GM12878 (cell line): ENCODE data around the gene POLDIP3. TPM values are rescaled to one million over a fixed set of nuclear protein-coding genes. Genes with fewer than 3 reads are reported as not detected.
"Not testable (repeated sequence)": the region's sequence is repeated elsewhere in the genome, so short reads cannot be mapped to it uniquely, and the experiment has no call there.

Experiments
- ATAC-seq: fragments of 200-7000 bp; cut with Tn5 transposase; 3 replicates; pipeline ENCODE4 v1.9.1; 2020; ENCODE audit warnings: mild to moderate bottlenecking, moderate library complexity
- BruUV-seq: library from RNA; stranded (reverse); fragments of 400-500 nt; replicated peaks from 2 replicates; lab custom pipeline; 2021; lab: Mats Ljungman, UMichigan
- CTCF ChIA-PET: fragments of 300-600 bp; sonication (Branson Sonifier 250); formaldehyde crosslinking; extraction: SDS; loops from one replicate; lab custom pipeline; 2021; ENCODE audit warnings: inconsistent platforms; lab: Yijun Ruan, JAX
- POLR2A ChIA-PET: fragments of 350-600 bp; formaldehyde crosslinking; extraction: SDS; loops from one replicate; lab custom pipeline; 2021; ENCODE audit warnings: inconsistent platforms; lab: Charles Lee
- RAD21 ChIA-PET: fragments of 300-600 bp; sonication (Branson Sonifier 250); formaldehyde crosslinking; loops from one replicate; lab custom pipeline; 2023; ENCODE audit warnings: antibody characterized with exemption; ENCODE audit not compliant: unreplicated experiment; lab: Charles Lee
- SMC1A ChIA-PET: fragments of 300-600 bp; sonication (Branson Sonifier 250); formaldehyde crosslinking; loops from one replicate; lab custom pipeline; 2023; ENCODE audit not compliant: unreplicated experiment, uncharacterized antibody; lab: Charles Lee
- DNase-seq: peaks from one replicate; pipeline ENCODE4 v3.0.0-alpha.2; 2011; ENCODE audit warnings: low read depth, low spot score
- FAIRE-seq: peaks from 3 replicates; lab custom pipeline; 2011; peaks lifted over from hg19 to GRCh38; lab: Jason Lieb, UNC
- H2AFZ ChIP-seq: 2 replicates; pipeline ENCODE4 v1.6.0; 2011; ENCODE audit warnings: low read depth, low read length, control low read depth; ENCODE audit not compliant: control insufficient read depth
- H3K27ac ChIP-seq: 2 replicates; pipeline ENCODE4 v1.5.1; 2011; ENCODE audit warnings: control low read depth; ENCODE audit not compliant: control insufficient read depth, insufficient read depth
- H3K27me3 ChIP-seq, 2 experiments: replicated peaks in 1 of 2; 2 replicates each; pipeline versions ENCODE4 v1.6.0 to v1.6.1; 2011; ENCODE audit warnings: low read length in 1 of 2; ENCODE audit not compliant: control insufficient read depth in 2 of 2, insufficient read depth in 2 of 2
- H3K36me3 ChIP-seq, 2 experiments: 2 replicates each; pipeline ENCODE4 v1.5.1; 2011; ENCODE audit warnings: low read length in 1 of 2; ENCODE audit not compliant: control insufficient read depth in 2 of 2, insufficient read depth in 2 of 2
- H3K4me1 ChIP-seq: 2 replicates; pipeline ENCODE4 v1.6.1; 2011; ENCODE audit warnings: mild to moderate bottlenecking, low read length, moderate library complexity, mixed read lengths; ENCODE audit not compliant: control insufficient read depth, insufficient read depth
- H3K4me2 ChIP-seq: 2 replicates; pipeline ENCODE4 v1.6.0; 2011; ENCODE audit warnings: control low read depth; ENCODE audit not compliant: control insufficient read depth, insufficient read depth
- H3K4me3 ChIP-seq: fragments of 200-600 bp; sonication (generic); 2 replicates; pipeline ENCODE4 v1.5.1; 2016
- H3K79me2 ChIP-seq: 2 replicates; pipeline ENCODE4 v1.6.0; 2011; ENCODE audit warnings: low read length; ENCODE audit not compliant: control insufficient read depth, insufficient read depth
- H3K9ac ChIP-seq: 2 replicates; pipeline ENCODE4 v1.8.0; 2011; ENCODE audit warnings: low read length, control low read depth, mixed read lengths; ENCODE audit not compliant: control insufficient read depth, insufficient read depth
- H3K9me3 ChIP-seq: replicated peaks from 3 replicates; pipeline ENCODE4 v1.5.1; 2011; ENCODE audit warnings: mild to moderate bottlenecking, low read length; ENCODE audit not compliant: control insufficient read depth, insufficient read depth
- H4K20me1 ChIP-seq: 2 replicates; pipeline ENCODE4 v1.6.0; 2011; ENCODE audit not compliant: control insufficient read depth, insufficient read depth
- FOXM1 ChIP-seq: IDR thresholded peaks from 2 replicates; pipeline ENCODE4 v1.6.1; 2012; ENCODE audit warnings: low read depth, mild to moderate bottlenecking, inconsistent platforms, low read length, moderate library complexity
- NR2F1 ChIP-seq: fragments of 450-650 bp; conservative IDR thresholded peaks from 2 replicates; pipeline ENCODE4 v1.6.1; 2017; ENCODE audit warnings: mild to moderate bottlenecking
- PML ChIP-seq: IDR thresholded peaks from 2 replicates; pipeline ENCODE4 v1.6.1; 2012; ENCODE audit warnings: low read length, inconsistent platforms
- WGBS: methylation state at CpG from one replicate; pipeline ENCODE4 v1.1.6; 2016; ENCODE audit warnings: low lambda C conversion rate; ENCODE audit not compliant: insufficient replicate concordance, insufficient coverage; ENCODE audit errors: missing lambda C conversion rate; 5-methylcytosine and 5-hydroxymethylcytosine counted together
- in situ Hi-C: fragments of 300-500 bp; cut with MboI; formaldehyde crosslinking; loops from 9 replicates; pipeline ENCODE4 v1.14.3; 2018; ENCODE audit warnings: mixed read lengths
- intact Hi-C: fragments of 100-400 bp; cut with micrococcal nuclease; formaldehyde crosslinking; loops from one replicate; pipeline ENCODE4 v1.14.2; 2022; ENCODE audit not compliant: unreplicated experiment
- polyA plus RNA-seq, 11 experiments: library from polyadenylated mRNA; depleted of rRNA in 4 of 11; unstranded in 6 of 11; stranded (reverse) in 5 of 11; fragments of >200 nt; fragmentation: Nextera tagmentation in 4 of 11; fragmentation: Illumina TruSeq in 1 of 11; extraction: Ambion mirVana in 4 of 11; extraction: Trizol in 1 of 11; gene quantifications; 1 replicate in 1 of 11; 2 replicates in 10 of 11; pipeline versions ENCODE4 v1.2.1 to v1.2.3, GENCODE V29; 2011 to 2016; ENCODE audit warnings: inconsistent platforms in 2 of 11, missing spikeins in 2 of 11, low read depth in 1 of 11
- total RNA-seq, 4 experiments: library from RNA; depleted of rRNA in 3 of 4; stranded (reverse); fragments of >200 nt in 3 of 4; fragmentation: Illumina TruSeq in 1 of 4; extraction: Trizol in 1 of 4; gene quantifications; 2 replicates each; pipeline versions ENCODE4 v1.2.1 to v1.2.3, GENCODE V29; 2013 to 2021

POLDIP3 gene
- total and polyA plus RNA-seq, 10 of the 15 experiments (the other 5 are each of a cell fraction or from before 2014, with no cell fraction given) = 14.8 to 60.2 (median 49.5) TPM

- TF ChIP-seq NR2F1 (peak; percentile 36; the same call in 1 of the 2 replicates), PML (0 out of 2 replicates have a peak, but pooled peaks have one; percentile 30), FOXM1 (no peak)
These were observed 32.6 kb downstream of the POLDIP3 start (continued) for GRCh38 chr22:42581762-42582716.

GRCh38 chr22:42581194-42581761, 33.4 kb downstream of the POLDIP3 start:
- POLR2A ChIA-PET = interaction anchor here (1.9 kb wide), 1 partner anchor 34 kb away, joined by 7 read pairs; the partner anchor contains the start of gene POLDIP3
- H3K9me3 ChIP-seq, H2AFZ ChIP-seq, DNase-seq, FAIRE-seq, H3K4me1 ChIP-seq, H4K20me1 ChIP-seq, H3K27me3 ChIP-seq, intact Hi-C loops, RAD21 ChIA-PET, in situ Hi-C loops: not testable (repeated sequence)
- Histone ChIP-seq H3K4me3 (peak overlapping the region; percentile 77), H3K9ac (peak overlapping the region; percentile 69), H3K4me2 (peak overlapping the region; percentile 77), H3K27ac (peak overlapping the region; percentile 58), H3K36me3 (peaks cover 10 to 26% of the 10 kb centered on the region in 2 experiments; a peak in 3 of 4 replicates), H3K79me2 (peaks cover 16% of the 10 kb centered on the region)
- peak; percentile 42 for ATAC-seq
- 2% methylated on average over 8 of the region's 22 CpGs for WGBS
- TSS peak; percentile 48 for BruUV-seq
- CTCF ChIA-PET = interaction anchor here (1.0 to 1.2 kb wide), 2 partner anchors 16 to 31 kb away, joined by 3 to 4 read pairs; no protein-coding TSS in a partner anchor
- SMC1A ChIA-PET = interaction anchor here (1.4 to 1.7 kb wide), 2 partner anchors 31 to 63 kb away, joined by 3 to 4 read pairs; no protein-coding TSS in a partner anchor

GRCh38 chr22:42580040-42580439, 34.6 kb downstream of the POLDIP3 start:
- H3K9me3 ChIP-seq, BruUV-seq, H3K4me1 ChIP-seq, FAIRE-seq, H3K9ac ChIP-seq, CTCF ChIA-PET, H3K4me3 ChIP-seq, H3K27ac ChIP-seq, SMC1A ChIA-PET, H4K20me1 ChIP-seq, H3K27me3 ChIP-seq, H2AFZ ChIP-seq, intact Hi-C loops, ATAC-seq, H3K4me2 ChIP-seq, POLR2A ChIA-PET, RAD21 ChIA-PET, in situ Hi-C loops, DNase-seq: not testable (repeated sequence)
- 87% methylated on average over 3 of the region's 4 CpGs for WGBS
- H3K79me2 ChIP-seq = peaks cover 16% of the 10 kb centered on the region
- H3K36me3 ChIP-seq = peaks cover 3 to 18% of the 10 kb centered on the region in 2 experiments; a peak in 3 of 4 replicates
